ENCODE results near the gene S100A4. TPM values are rescaled to one million over a fixed set of nuclear protein-coding genes. Genes with fewer than 3 reads are reported as not detected.
A peak's percentile ranks its signal among the peaks of the same experiment; 100 is the strongest.

Gene S100A4
- total RNA-seq, 4 donors from 2014 or later = 58.6 to 205 (median 122) TPM

- intact Hi-C loops (cut with DNase I) = loop anchor here (2.0 kb wide), 1 partner anchor 35 kb away; no protein-coding TSS in a partner anchor
- no peak for DNase-seq
- no peaks in the 10 kb centered on the region for H3K36me3 ChIP-seq
Measured at GRCh38 chr1:153533689-153534201, 11.9 kb downstream of the S100A4 start.

GRCh38 chr1:153532769-153533599 is 12.6 kb downstream of the S100A4 start:
- Histone ChIP-seq H3K27ac (peak overlapping the region; percentile 99 to 100 (median 100)), H3K4me3 (peak overlapping the region; percentile 55 to 91 (median 76)), H3K9me3 (no peaks in the 10 kb centered on the region), H3K4me1 (peaks cover 35 to 68% (median 54%) of the 10 kb centered on the region in 3 donors), H3K36me3 (no peaks in the 10 kb centered on the region), H3K27me3 (no peaks in the 10 kb centered on the region)
- peak in 1 of 4 donors; percentile 39 for TF ChIP-seq POLR2A (IDR thresholded peaks at IDR 0.05)
- peak; percentile 77 to 97 (median 94) for TF ChIP-seq CTCF (IDR thresholded peaks at IDR 0.05)
- DNase-seq = no peak
- intact Hi-C loops (cut with DNase I) = no loop called here
- 20 to 32% methylated on average over 14 to 26 of the region's 34 CpGs for WGBS, 2 donors

More at GRCh38 chr1:153533689-153534201, 11.9 kb downstream of the S100A4 start:
- 4 to 22% methylated on average over 4 to 7 of the region's 13 CpGs for whole genome bisulfite sequencing, 2 donors
- H3K9me3 ChIP-seq = no peaks in the 10 kb centered on the region
- peak overlapping the region; percentile 55 to 91 (median 76) for H3K4me3 ChIP-seq
- H3K27me3 ChIP-seq = no peaks in the 10 kb centered on the region
- TF ChIP-seq CTCF (IDR thresholded peaks at IDR 0.05) = no peak
- peak in 1 of 4 donors; percentile 15 for TF ChIP-seq POLR2A (IDR thresholded peaks at IDR 0.05)
- H3K4me1 ChIP-seq = peaks cover 40 to 75% (median 60%) of the 10 kb centered on the region in 3 donors
- H3K27ac ChIP-seq = peak overlapping the region; percentile 99 to 100 (median 100)

GRCh38 chr1:153532181-153532580 is 13.4 kb downstream of the S100A4 start:
- Histone ChIP-seq H3K36me3 (no peaks in the 10 kb centered on the region), H3K4me1 (peaks cover 41 to 68% (median 46%) of the 10 kb centered on the region in 3 donors), H3K27me3 (no peaks in the 10 kb centered on the region), H3K9me3 (no peaks in the 10 kb centered on the region), H3K4me3 (peak overlapping the region in 1 of 4 donors; percentile 75), H3K27ac (peak overlapping the region in 3 of 4 donors; percentile 49 to 100 (median 99))
- intact Hi-C loops (cut with DNase I) = no loop called here
- WGBS, 2 donors = 77% methylated on average over 2 of the region's 2 CpGs
- no peak for TF ChIP-seq CTCF (IDR thresholded peaks at IDR 0.05)
- no peak for TF ChIP-seq POLR2A (IDR thresholded peaks at IDR 0.05)
- no peak for DNase-seq

- Histone ChIP-seq H3K27ac (peak overlapping the region in 3 of 4 donors; percentile 51 to 100 (median 99)), H3K36me3 (no peaks in the 10 kb centered on the region), H3K9me3 (no peaks in the 10 kb centered on the region), H3K4me1 (peaks cover 39 to 68% (median 42%) of the 10 kb centered on the region in 3 donors), H3K27me3 (no peaks in the 10 kb centered on the region), H3K4me3 (no peak overlapping the region)
- 87 to 92% methylated on average over 3 of the region's 3 CpGs for WGBS, 2 donors
- intact Hi-C loops (cut with DNase I) = no loop called here
- DNase-seq = no peak
- no peak for TF ChIP-seq CTCF (IDR thresholded peaks at IDR 0.05)
- TF ChIP-seq POLR2A (IDR thresholded peaks at IDR 0.05) = no peak
Measured at GRCh38 chr1:153531638-153532037, 14.0 kb downstream of the S100A4 start.

GRCh38 chr1:153527683-153528040 is 17.9 kb downstream of the S100A4 start:
- no peak for TF ChIP-seq CTCF (IDR thresholded peaks at IDR 0.05)
- TF ChIP-seq POLR2A (IDR thresholded peaks at IDR 0.05) = no peak
- Histone ChIP-seq H3K9me3 (no peaks in the 10 kb centered on the region), H3K36me3 (no peaks in the 10 kb centered on the region), H3K4me3 (no peak overlapping the region), H3K27ac (peak overlapping the region in 3 of 4 donors; percentile 79 to 88 (median 85)), H3K4me1 (peaks cover 24 to 54% (median 35%) of the 10 kb centered on the region in 3 donors), H3K27me3 (no peaks in the 10 kb centered on the region)
- intact Hi-C loops (cut with DNase I) = no loop called here
- 80 to 83% methylated on average over 4 to 5 of the region's 5 CpGs for WGBS, 2 donors
- no peak for DNase-seq

All from esophagus squamous epithelium (tissue), 5 donors.